Osteoblast (primary cell): ENCODE results near the gene ZNF488. TPM values are rescaled to one million over a fixed set of nuclear protein-coding genes. Genes with fewer than 3 reads are reported as not detected.

Experiments used
- DNase-seq: peaks from one replicate; pipeline ENCODE4 v3.0.0; 2011; ENCODE audit warnings: low spot score, mixed read lengths; ENCODE audit not compliant: insufficient read length; ENCODE audit errors: missing footprints
- H2AFZ ChIP-seq: 2 replicates; pipeline ENCODE4 v1.6.0; 2011; ENCODE audit warnings: mild to moderate bottlenecking, low read length
- H3K27ac ChIP-seq: 2 replicates; pipeline ENCODE4 v1.5.1; 2011; ENCODE audit warnings: mild to moderate bottlenecking, low read depth, low read length, moderate library complexity
- H3K27me3 ChIP-seq: 2 replicates; pipeline ENCODE4 v1.6.0; 2012; ENCODE audit warnings: mild to moderate bottlenecking, control low read depth, inconsistent platforms, low read length, moderate library complexity; ENCODE audit not compliant: insufficient read depth
- H3K36me3 ChIP-seq: 2 replicates; pipeline ENCODE4 v1.5.1; 2011; ENCODE audit warnings: mild to moderate bottlenecking, low read length, control low read depth, moderate library complexity; ENCODE audit not compliant: insufficient read depth
- H3K4me1 ChIP-seq: 2 replicates; pipeline ENCODE4 v1.5.1; 2011; ENCODE audit warnings: mild to moderate bottlenecking, low read length, control low read depth, moderate library complexity; ENCODE audit not compliant: insufficient read depth
- H3K4me2 ChIP-seq: 2 replicates; pipeline ENCODE4 v1.6.0; 2011; ENCODE audit warnings: mild to moderate bottlenecking, low read length; ENCODE audit not compliant: insufficient read depth
- H3K4me3 ChIP-seq: fragments of 200-600 bp; sonication (generic); 3 replicates; pipeline ENCODE4 v1.5.1; 2012; ENCODE audit warnings: mild to moderate bottlenecking, low read length, inconsistent platforms; ENCODE audit not compliant: insufficient read depth
- H3K79me2 ChIP-seq: 2 replicates; pipeline ENCODE4 v1.6.0; 2012; ENCODE audit warnings: mild to moderate bottlenecking, low read length, control low read depth, inconsistent platforms; ENCODE audit not compliant: insufficient read depth
- H3K9me3 ChIP-seq: 2 replicates; pipeline ENCODE4 v1.5.1; 2011; ENCODE audit warnings: low read depth, low read length, control low read depth
- H4K20me1 ChIP-seq: 2 replicates; pipeline ENCODE4 v1.6.0; 2012; ENCODE audit warnings: mild to moderate bottlenecking, low read length, control low read depth; ENCODE audit not compliant: insufficient read depth
- total RNA-seq: library from RNA; depleted of rRNA; stranded (reverse); fragments of >200 nt; gene quantifications from 2 replicates; pipeline ENCODE4 v1.2.3, GENCODE V29; 2012
- TF ChIP-seq, protein P1 (sequence below): IDR thresholded peaks from 2 replicates; pipeline ENCODE4 v1.5.1; 2011; ENCODE audit warnings: mild to moderate bottlenecking, low read depth, low read length, moderate library complexity; ENCODE audit errors: extremely low read depth

Gene ZNF488
- total RNA-seq, 1 donor: under 0.01 TPM

DNA sequence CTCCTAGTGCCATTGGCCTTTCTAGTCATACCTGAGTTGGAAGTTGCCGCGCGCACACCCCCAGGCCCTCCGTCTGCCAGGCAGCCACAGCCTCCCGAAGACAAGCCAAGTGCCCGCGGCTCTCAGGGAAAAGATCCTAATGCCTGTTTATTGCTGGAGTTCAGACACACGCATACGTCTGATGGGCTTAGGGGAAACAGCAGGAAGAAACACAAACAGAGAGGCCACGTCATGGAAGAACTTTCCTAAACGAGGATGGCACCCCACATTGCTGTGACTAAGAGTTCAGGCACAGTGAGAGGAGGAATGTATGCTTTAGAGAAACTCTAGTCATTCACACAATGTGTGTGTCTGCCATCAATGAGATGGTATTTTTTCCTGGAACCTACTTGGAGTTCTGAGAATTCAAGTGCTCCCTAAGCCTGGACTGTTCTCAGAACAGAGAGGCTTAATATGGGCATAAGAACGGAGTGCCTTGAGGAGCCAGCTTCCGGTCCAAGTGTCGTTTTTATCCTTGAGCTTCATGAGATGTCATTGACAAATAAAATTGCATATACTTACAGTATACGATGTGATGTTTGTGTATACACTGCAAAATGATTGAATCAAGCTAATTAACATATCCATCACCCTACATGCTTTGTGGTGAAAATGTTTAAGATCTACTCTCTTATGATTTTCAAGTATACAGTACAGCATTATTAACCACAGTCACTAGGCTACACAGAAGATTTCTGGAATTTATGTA is 47.5 kb downstream of the ZNF488 start:
- TF ChIP-seq, protein P1, sequence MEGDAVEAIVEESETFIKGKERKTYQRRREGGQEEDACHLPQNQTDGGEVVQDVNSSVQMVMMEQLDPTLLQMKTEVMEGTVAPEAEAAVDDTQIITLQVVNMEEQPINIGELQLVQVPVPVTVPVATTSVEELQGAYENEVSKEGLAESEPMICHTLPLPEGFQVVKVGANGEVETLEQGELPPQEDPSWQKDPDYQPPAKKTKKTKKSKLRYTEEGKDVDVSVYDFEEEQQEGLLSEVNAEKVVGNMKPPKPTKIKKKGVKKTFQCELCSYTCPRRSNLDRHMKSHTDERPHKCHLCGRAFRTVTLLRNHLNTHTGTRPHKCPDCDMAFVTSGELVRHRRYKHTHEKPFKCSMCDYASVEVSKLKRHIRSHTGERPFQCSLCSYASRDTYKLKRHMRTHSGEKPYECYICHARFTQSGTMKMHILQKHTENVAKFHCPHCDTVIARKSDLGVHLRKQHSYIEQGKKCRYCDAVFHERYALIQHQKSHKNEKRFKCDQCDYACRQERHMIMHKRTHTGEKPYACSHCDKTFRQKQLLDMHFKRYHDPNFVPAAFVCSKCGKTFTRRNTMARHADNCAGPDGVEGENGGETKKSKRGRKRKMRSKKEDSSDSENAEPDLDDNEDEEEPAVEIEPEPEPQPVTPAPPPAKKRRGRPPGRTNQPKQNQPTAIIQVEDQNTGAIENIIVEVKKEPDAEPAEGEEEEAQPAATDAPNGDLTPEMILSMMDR: no peak
- H3K4me1 ChIP-seq: no peaks in the 10 kb centered on the region
- peaks cover 32% of the 10 kb centered on the region for H3K27me3 ChIP-seq
- no peak overlapping the region for H2AFZ ChIP-seq
- no peak overlapping the region for H3K27ac ChIP-seq
- H3K36me3 ChIP-seq: no peaks in the 10 kb centered on the region
- H3K79me2 ChIP-seq: no peaks in the 10 kb centered on the region
- H4K20me1 ChIP-seq: no peaks in the 10 kb centered on the region
- H3K9me3 ChIP-seq: no peaks in the 10 kb centered on the region
- H3K4me3 ChIP-seq: no peak overlapping the region
- H3K4me2 ChIP-seq: no peak overlapping the region
- DNase-seq: peak; percentile 32

DNA sequence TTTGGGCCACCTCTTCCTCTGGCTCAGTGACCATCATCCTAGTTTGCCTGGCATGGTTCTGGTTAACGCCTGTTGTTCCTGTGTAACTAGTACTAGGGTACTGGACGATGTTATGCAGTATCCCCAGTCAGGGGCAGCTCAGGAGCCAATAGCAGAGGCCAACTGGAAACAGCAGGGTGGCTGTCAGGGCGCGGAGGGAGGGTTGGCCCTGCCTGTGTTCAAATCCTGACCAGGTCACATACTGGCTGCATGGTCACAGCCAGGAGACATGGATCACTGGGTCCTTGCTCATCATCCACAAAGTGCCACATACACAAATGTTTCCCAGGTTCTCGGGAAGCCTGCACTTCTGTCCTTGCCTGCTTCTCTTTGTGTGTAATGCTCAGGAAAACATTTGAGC is 48.2 kb downstream of the ZNF488 start:
- Histone ChIP-seq H3K4me3 (no peak overlapping the region), H3K79me2 (no peaks in the 10 kb centered on the region), H3K4me2 (no peak overlapping the region), H3K27me3 (peaks cover 32% of the 10 kb centered on the region), H3K4me1 (no peaks in the 10 kb centered on the region), H2AFZ (no peak overlapping the region), H4K20me1 (no peaks in the 10 kb centered on the region), H3K36me3 (no peaks in the 10 kb centered on the region), H3K9me3 (no peaks in the 10 kb centered on the region), H3K27ac (no peak overlapping the region)
- DNase-seq: peak; percentile 41
- TF ChIP-seq, protein P1: no peak

DNA sequence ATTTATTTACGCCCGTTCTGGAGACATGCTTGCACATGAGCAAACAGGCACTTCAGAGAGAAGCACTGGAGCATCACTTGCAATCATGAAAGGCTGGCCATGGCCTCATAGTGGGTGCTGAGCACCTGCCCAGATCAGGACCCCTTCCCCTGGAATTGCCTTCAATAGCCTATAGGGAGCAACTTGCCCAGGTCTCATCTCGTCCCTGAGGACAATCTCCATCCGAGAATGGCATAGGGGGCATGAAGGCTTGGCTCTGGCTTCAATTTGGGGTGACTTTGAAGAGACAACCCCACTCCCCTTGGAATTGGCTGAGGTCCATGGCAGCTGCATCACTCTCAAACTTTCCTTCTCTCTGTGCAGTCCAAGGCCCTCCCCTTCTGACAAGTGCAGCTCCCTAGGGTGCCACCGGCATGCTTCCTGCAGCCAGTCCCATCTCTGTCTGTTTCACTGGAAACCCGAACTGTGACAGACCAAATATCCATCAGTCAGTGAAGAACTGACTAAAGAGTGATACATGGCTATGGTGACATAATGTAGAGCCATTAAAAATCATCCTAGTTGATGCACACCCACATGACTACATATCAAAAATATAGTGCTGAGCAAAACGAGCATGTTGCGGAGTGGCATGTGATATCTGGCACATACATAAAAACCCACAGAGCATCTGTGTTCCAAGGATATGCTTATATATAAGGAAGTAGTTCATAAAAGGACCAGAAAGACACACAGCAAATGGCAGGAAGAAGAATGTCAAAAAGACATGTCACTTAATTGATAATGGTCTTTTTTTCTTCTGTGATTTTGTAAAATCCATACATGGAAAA is 49.4 kb downstream of the ZNF488 start:
- peaks cover 27% of the 10 kb centered on the region for H3K27me3 ChIP-seq
- no peak overlapping the region for H3K4me3 ChIP-seq
- no peak overlapping the region for H2AFZ ChIP-seq
- H3K9me3 ChIP-seq: no peaks in the 10 kb centered on the region
- no peaks in the 10 kb centered on the region for H3K4me1 ChIP-seq
- no peak overlapping the region for H3K27ac ChIP-seq
- no peaks in the 10 kb centered on the region for H4K20me1 ChIP-seq
- DNase-seq: no peak
- TF ChIP-seq, protein P1: no peak
- no peaks in the 10 kb centered on the region for H3K79me2 ChIP-seq
- H3K36me3 ChIP-seq: no peaks in the 10 kb centered on the region
- no peak overlapping the region for H3K4me2 ChIP-seq

DNA sequence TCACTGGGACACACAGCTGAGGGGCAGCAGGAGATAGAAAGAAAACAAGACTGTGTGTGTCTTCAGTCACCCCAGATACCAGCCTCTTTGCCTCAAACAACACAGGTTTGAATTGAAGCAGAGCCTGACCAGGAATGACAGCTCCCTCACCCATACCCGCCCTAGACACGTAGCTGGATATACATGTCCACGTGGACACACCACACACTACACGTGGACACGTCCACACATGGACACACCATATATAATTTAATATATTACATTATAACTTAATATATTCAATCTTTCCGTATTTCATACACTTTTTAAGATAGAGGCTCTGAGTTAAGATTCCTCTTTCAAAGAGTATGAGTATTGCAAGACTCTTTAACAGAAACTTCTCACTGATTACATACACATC is 50.6 kb downstream of the ZNF488 start:
- Histone ChIP-seq H3K27ac (no peak overlapping the region), H2AFZ (no peak overlapping the region), H3K79me2 (no peaks in the 10 kb centered on the region), H3K4me2 (no peak overlapping the region), H3K4me3 (no peak overlapping the region), H3K36me3 (no peaks in the 10 kb centered on the region), H4K20me1 (no peaks in the 10 kb centered on the region), H3K27me3 (peaks cover 22% of the 10 kb centered on the region), H3K4me1 (no peaks in the 10 kb centered on the region), H3K9me3 (no peaks in the 10 kb centered on the region)
- peak; percentile 35 for DNase-seq
- TF ChIP-seq, protein P1: no peak
